ENCODE data around the gene SELENOM.
"Not testable (repeated sequence)": the region's sequence is repeated elsewhere in the genome, so short reads cannot be mapped to it uniquely, and the experiment has no call there.

The SELENOM gene

GRCh38 chr22:31106731-31107177 is 614 bp downstream of the SELENOM start:
- no peak for DNase-seq (ENCODE audit: extremely low read depth in 1 of 2, low read depth in 1 of 2)

- DNase-seq (ENCODE audit: extremely low read depth in 1 of 2, low read depth in 1 of 2): no peak
These were observed 1.3 kb downstream of the SELENOM start for GRCh38 chr22:31106001-31106571.

GRCh38 chr22:31105282-31105929 is 2.0 kb downstream of the SELENOM start:
- no peak for DNase-seq (ENCODE audit: extremely low read depth in 1 of 2, low read depth in 1 of 2)

- no peak for DNase-seq (ENCODE audit: extremely low read depth in 1 of 2, low read depth in 1 of 2)
These were observed 2.5 kb downstream of the SELENOM start for GRCh38 chr22:31104869-31105268.

GRCh38 chr22:31103899-31104694 is 3.3 kb downstream of the SELENOM start:
- no peak for DNase-seq (ENCODE audit: extremely low read depth in 1 of 2, low read depth in 1 of 2)

GRCh38 chr22:31103111-31103510 is 4.3 kb downstream of the SELENOM start:
- no peak for DNase-seq (ENCODE audit: extremely low read depth in 1 of 2, low read depth in 1 of 2)

- no peak for DNase-seq (ENCODE audit: extremely low read depth in 1 of 2, low read depth in 1 of 2)
These were observed 4.8 kb downstream of the SELENOM start for GRCh38 chr22:31102441-31103081.

- no peak for DNase-seq (ENCODE audit: extremely low read depth in 1 of 2, low read depth in 1 of 2)
These were observed 6.4 kb downstream of the SELENOM start for GRCh38 chr22:31100762-31101525.

GRCh38 chr22:31099841-31100761 is 7.3 kb downstream of the SELENOM start:
- no peak for DNase-seq (ENCODE audit: extremely low read depth in 1 of 2, low read depth in 1 of 2)

GRCh38 chr22:31099386-31099785 is 8.0 kb downstream of the SELENOM start:
- DNase-seq (ENCODE audit: extremely low read depth in 1 of 2, low read depth in 1 of 2): no peak

- DNase-seq (ENCODE audit: extremely low read depth in 1 of 2, low read depth in 1 of 2): no peak
These were observed 8.7 kb downstream of the SELENOM start for GRCh38 chr22:31098632-31099110.

GRCh38 chr22:31097941-31098631 is 9.3 kb downstream of the SELENOM start:
- DNase-seq (ENCODE audit: extremely low read depth in 1 of 2, low read depth in 1 of 2): no peak

GRCh38 chr22:31097539-31097938 is 9.8 kb downstream of the SELENOM start:
- not testable (repeated sequence) for DNase-seq (ENCODE audit: extremely low read depth in 1 of 2, low read depth in 1 of 2)

- DNase-seq (ENCODE audit: extremely low read depth in 1 of 2, low read depth in 1 of 2): no peak
These were observed 10.6 kb downstream of the SELENOM start for GRCh38 chr22:31096657-31097279.

- no peak for DNase-seq (ENCODE audit: extremely low read depth in 1 of 2, low read depth in 1 of 2)
These were observed 11.6 kb downstream of the SELENOM start for GRCh38 chr22:31095637-31096249.

GRCh38 chr22:31094741-31095140 is 12.6 kb downstream of the SELENOM start:
- no peak for DNase-seq (ENCODE audit: extremely low read depth in 1 of 2, low read depth in 1 of 2)

GRCh38 chr22:31094021-31094551 is 13.3 kb downstream of the SELENOM start:
- DNase-seq (ENCODE audit: extremely low read depth in 1 of 2, low read depth in 1 of 2): no peak

Measured in stimulated activated CD8-positive, alpha-beta memory T cell treated with anti-CD3 and anti-CD28 coated beads, Interleukin-7, amount 100 ng/mL, for 48 hours (primary cell).